D721Med (cell line): ENCODE measurements around the gene USH2A.

Source experiments
- DNase-seq: peaks from one replicate; pipeline ENCODE4 v3.0.0; 2011; ENCODE audit warnings: low spot score; ENCODE audit not compliant: insufficient read length
- FAIRE-seq: peaks from 2 replicates; lab custom pipeline; 2011; peaks lifted over from hg19 to GRCh38; lab: Jason Lieb, UNC
- CTCF ChIP-seq: IDR thresholded peaks from 2 replicates; pipeline ENCODE4 v1.5.1; 2012; ENCODE audit warnings: mild to moderate bottlenecking, control low read depth; ENCODE audit not compliant: insufficient read depth; ENCODE audit errors: missing control alignments

Gene USH2A

GRCh38 chr1:215911406-215911968, 511.8 kb downstream of the USH2A start:
- DNase-seq (no peak), FAIRE-seq (no peak)
- no peak for TF ChIP-seq CTCF

GRCh38 chr1:215905493-215906115, 517.6 kb downstream of the USH2A start:
- DNase-seq = no peak
- no peak for TF ChIP-seq CTCF
- no peak for FAIRE-seq

- no peak for FAIRE-seq
- no peak for DNase-seq
- no peak for TF ChIP-seq CTCF
Observed at GRCh38 chr1:215900684-215901083, 522.6 kb downstream of the USH2A start.

- no peak for TF ChIP-seq CTCF
- DNase-seq (no peak), FAIRE-seq (no peak)
Observed at GRCh38 chr1:215899901-215900300, 523.3 kb downstream of the USH2A start.

- no peak for FAIRE-seq
- no peak for DNase-seq
- TF ChIP-seq CTCF = no peak
Observed at GRCh38 chr1:215895893-215896292, 527.4 kb downstream of the USH2A start.

- TF ChIP-seq CTCF = no peak
- FAIRE-seq (no peak), DNase-seq (no peak)
Observed at GRCh38 chr1:215895276-215895675, 528.0 kb downstream of the USH2A start.

- no peak for TF ChIP-seq CTCF
- DNase-seq (no peak), FAIRE-seq (no peak)
Observed at GRCh38 chr1:215894617-215895016, 528.6 kb downstream of the USH2A start.
